Natural killer cell (primary cell): ENCODE measurements around the gene CFAP107. TPM values are rescaled to one million over a fixed set of nuclear protein-coding genes. Genes with fewer than 3 reads are reported as not detected.

Source experiments
- ATAC-seq, 3 donors: fragments of 150-1000 bp in 2 of 3; fragments of 200-7000 bp in 1 of 3; cut with Tn5 transposase; 1 replicate in 1 of 3; 2 replicates in 2 of 3; pipeline ENCODE4 v1.10.0; 2021; ENCODE audit warnings: mild to moderate bottlenecking in 2 of 3, moderate library complexity in 2 of 3
- DNase-seq, 2 donors: peaks; one replicate each; pipeline versions ENCODE4 v3.0.0 to v3.0.0-alpha.2; 2013 to 2021; ENCODE audit warnings: mixed read lengths in 1 of 2
- H3K27ac ChIP-seq: one replicate; pipeline ENCODE4 v1.5.1; 2013; ENCODE audit warnings: mild to moderate bottlenecking, low read length
- H3K27me3 ChIP-seq: one replicate; pipeline ENCODE4 v1.6.1; 2013; ENCODE audit warnings: low read length; ENCODE audit not compliant: control insufficient read depth, insufficient read depth
- H3K36me3 ChIP-seq: one replicate; pipeline ENCODE4 v1.6.1; 2013; ENCODE audit warnings: low read length; ENCODE audit not compliant: control insufficient read depth, insufficient read depth
- H3K4me1 ChIP-seq: one replicate; pipeline ENCODE4 v1.6.1; 2013; ENCODE audit warnings: low read length; ENCODE audit not compliant: control insufficient read depth, insufficient read depth
- H3K4me3 ChIP-seq: one replicate; pipeline ENCODE4 v1.5.1; 2013; ENCODE audit warnings: low read length
- H3K9me3 ChIP-seq: one replicate; pipeline ENCODE4 v1.6.1; 2013; ENCODE audit warnings: low read length; ENCODE audit not compliant: control insufficient read depth, insufficient read depth
- H3K27ac Mint-ChIP-seq, 2 donors: one replicate each; pipeline ENCODE4 v1.8.0; 2022; ENCODE audit warnings: mild to moderate bottlenecking in 2 of 2, mixed read lengths in 2 of 2, moderate library complexity in 1 of 2
- H3K27me3 Mint-ChIP-seq, 2 donors: one replicate each; pipeline ENCODE4 v1.8.0; 2022; ENCODE audit warnings: low read depth in 2 of 2, mixed read lengths in 2 of 2
- H3K36me3 Mint-ChIP-seq: one replicate; pipeline ENCODE4 v1.8.0; 2022; ENCODE audit warnings: mixed read lengths
- H3K4me1 Mint-ChIP-seq, 2 donors: one replicate each; pipeline ENCODE4 v1.8.0; 2022; ENCODE audit warnings: mixed read lengths in 2 of 2
- H3K4me3 Mint-ChIP-seq: one replicate; pipeline ENCODE4 v1.8.0; 2022; ENCODE audit warnings: mild to moderate bottlenecking, moderate library complexity, mixed read lengths
- H3K9me3 Mint-ChIP-seq, 2 donors: one replicate each; pipeline ENCODE4 v1.8.0; 2022; ENCODE audit warnings: mixed read lengths in 2 of 2
- CTCF ChIP-seq: fragments of 200-600 bp; IDR thresholded peaks from one replicate; pipeline ENCODE4 v1.8.0; 2022; ENCODE audit warnings: antibody characterized with exemption
- WGBS: methylation state at CpG from one replicate; pipeline ENCODE4 v1.1.7; 2013; ENCODE audit warnings: missing lambda C conversion rate; ENCODE audit not compliant: insufficient coverage; 5-methylcytosine and 5-hydroxymethylcytosine counted together
- intact Hi-C: fragments of 100-400 bp; cut with micrococcal nuclease; formaldehyde crosslinking; loops from one replicate; pipeline ENCODE4 v1.14.2; 2022
- total RNA-seq, 4 donors: library from RNA; stranded (reverse); fragments of 120-200 nt in 1 of 4; gene quantifications; one replicate each; pipeline versions ENCODE4 v1.2.3 to v1.2.4, GENCODE V29; 2013 to 2022

The CFAP107 gene
- total RNA-seq, 3 donors from 2014 or later (not counting 1 experiment from before 2014, with no cell fraction given): not detected

GRCh38 chr1:12709091-12709491 lies 36.9 kb upstream of the CFAP107 start:
- Histone ChIP-seq H3K36me3 (no peaks in the 10 kb centered on the region), H3K9me3 (no peaks in the 10 kb centered on the region), H3K4me1 (no peaks in the 10 kb centered on the region), H3K4me3 (no peak overlapping the region), H3K27me3 (no peaks in the 10 kb centered on the region), H3K27ac (no peak overlapping the region)
- intact Hi-C loops: no loop called here
- peaks cover 16 to 46% of the 10 kb centered on the region in 2 donors for H3K27me3 Mint-ChIP-seq
- peaks cover under 1% of the 10 kb centered on the region in 2 donors for H3K9me3 Mint-ChIP-seq
- H3K4me3 Mint-ChIP-seq: no peak overlapping the region
- no peaks in the 10 kb centered on the region for H3K36me3 Mint-ChIP-seq
- no peak for TF ChIP-seq CTCF
- H3K27ac Mint-ChIP-seq: no peak overlapping the region
- H3K4me1 Mint-ChIP-seq: no peaks in the 10 kb centered on the region
- DNase-seq (no peak), ATAC-seq (no peak)
- WGBS: 33% methylated on average over 1 of the region's 1 CpG

GRCh38 chr1:12709696-12710095 lies 36.3 kb upstream of the CFAP107 start:
- DNase-seq (no peak), ATAC-seq (no peak)
- Histone ChIP-seq H3K36me3 (no peaks in the 10 kb centered on the region), H3K27ac (no peak overlapping the region), H3K4me3 (no peak overlapping the region), H3K9me3 (no peaks in the 10 kb centered on the region), H3K4me1 (no peaks in the 10 kb centered on the region), H3K27me3 (no peaks in the 10 kb centered on the region)
- Mint-ChIP-seq H3K27me3 (peaks cover 15 to 46% of the 10 kb centered on the region in 2 donors), H3K36me3 (no peaks in the 10 kb centered on the region), H3K4me3 (no peak overlapping the region), H3K27ac (no peak overlapping the region), H3K4me1 (no peaks in the 10 kb centered on the region), H3K9me3 (no peaks in the 10 kb centered on the region)
- TF ChIP-seq CTCF: no peak
- intact Hi-C loops: no loop called here
- WGBS: 58% methylated on average over 2 of the region's 3 CpGs

- DNase-seq: no peak
- Histone ChIP-seq H3K27me3 (no peaks in the 10 kb centered on the region), H3K4me3 (no peak overlapping the region), H3K27ac (no peak overlapping the region), H3K4me1 (no peaks in the 10 kb centered on the region), H3K36me3 (no peaks in the 10 kb centered on the region), H3K9me3 (no peaks in the 10 kb centered on the region)
- Mint-ChIP-seq H3K4me1 (no peaks in the 10 kb centered on the region), H3K4me3 (no peak overlapping the region), H3K36me3 (no peaks in the 10 kb centered on the region), H3K27me3 (peaks cover 11 to 48% of the 10 kb centered on the region in 2 donors), H3K27ac (no peak overlapping the region), H3K9me3 (no peaks in the 10 kb centered on the region)
- 85% methylated on average over 2 of the region's 3 CpGs for WGBS
- ATAC-seq: no peak
- TF ChIP-seq CTCF: no peak
- intact Hi-C loops: no loop called here
These were observed 34.5 kb upstream of the CFAP107 start for GRCh38 chr1:12711536-12711935.

- intact Hi-C loops: no loop called here
- Histone ChIP-seq H3K27me3 (no peaks in the 10 kb centered on the region), H3K9me3 (no peaks in the 10 kb centered on the region), H3K4me1 (no peaks in the 10 kb centered on the region), H3K36me3 (no peaks in the 10 kb centered on the region), H3K4me3 (no peak overlapping the region), H3K27ac (no peak overlapping the region)
- no peak overlapping the region for H3K27ac Mint-ChIP-seq
- DNase-seq: no peak
- no peaks in the 10 kb centered on the region for H3K9me3 Mint-ChIP-seq
- ATAC-seq: no peak
- peaks cover 11 to 49% of the 10 kb centered on the region in 2 donors for H3K27me3 Mint-ChIP-seq
- H3K36me3 Mint-ChIP-seq: no peaks in the 10 kb centered on the region
- TF ChIP-seq CTCF: no peak
- H3K4me3 Mint-ChIP-seq: no peak overlapping the region
- no peaks in the 10 kb centered on the region for H3K4me1 Mint-ChIP-seq
- 68% methylated on average over 1 of the region's 1 CpG for WGBS
These were observed 33.9 kb upstream of the CFAP107 start for GRCh38 chr1:12712076-12712475.
